ENCODE results near the gene RNMT.

DNA sequence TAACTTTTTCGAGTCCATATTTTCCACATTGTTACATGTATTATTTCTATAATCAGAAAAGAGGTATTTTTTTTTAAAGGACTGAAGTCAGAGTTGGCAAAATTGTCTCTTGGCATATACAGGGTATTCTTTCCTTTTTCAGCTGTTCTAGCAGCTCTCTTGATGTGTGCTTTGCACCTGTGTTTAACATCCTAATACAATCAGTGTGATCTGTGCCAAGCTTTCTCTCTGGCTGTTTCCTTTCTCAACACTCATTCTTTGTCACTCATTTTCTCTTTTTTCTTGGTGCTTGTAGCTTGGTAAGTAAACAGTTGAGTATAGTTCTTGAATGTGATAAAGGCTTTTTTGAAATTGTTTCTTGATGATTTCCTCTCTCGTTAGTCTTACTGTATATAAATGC lies 9.2 kb downstream of the RNMT start:
- TF ChIP-seq, protein P1, sequence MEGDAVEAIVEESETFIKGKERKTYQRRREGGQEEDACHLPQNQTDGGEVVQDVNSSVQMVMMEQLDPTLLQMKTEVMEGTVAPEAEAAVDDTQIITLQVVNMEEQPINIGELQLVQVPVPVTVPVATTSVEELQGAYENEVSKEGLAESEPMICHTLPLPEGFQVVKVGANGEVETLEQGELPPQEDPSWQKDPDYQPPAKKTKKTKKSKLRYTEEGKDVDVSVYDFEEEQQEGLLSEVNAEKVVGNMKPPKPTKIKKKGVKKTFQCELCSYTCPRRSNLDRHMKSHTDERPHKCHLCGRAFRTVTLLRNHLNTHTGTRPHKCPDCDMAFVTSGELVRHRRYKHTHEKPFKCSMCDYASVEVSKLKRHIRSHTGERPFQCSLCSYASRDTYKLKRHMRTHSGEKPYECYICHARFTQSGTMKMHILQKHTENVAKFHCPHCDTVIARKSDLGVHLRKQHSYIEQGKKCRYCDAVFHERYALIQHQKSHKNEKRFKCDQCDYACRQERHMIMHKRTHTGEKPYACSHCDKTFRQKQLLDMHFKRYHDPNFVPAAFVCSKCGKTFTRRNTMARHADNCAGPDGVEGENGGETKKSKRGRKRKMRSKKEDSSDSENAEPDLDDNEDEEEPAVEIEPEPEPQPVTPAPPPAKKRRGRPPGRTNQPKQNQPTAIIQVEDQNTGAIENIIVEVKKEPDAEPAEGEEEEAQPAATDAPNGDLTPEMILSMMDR (conservative IDR thresholded peaks at IDR 0.05) = no peak
- TF ChIP-seq EZH2 (IDR thresholded peaks at IDR 0.05; ENCODE audit: low read depth) = no peak
